ELF-1 (cell line): ENCODE results near the gene CPSF7.
"Not testable (repeated sequence)": the region's sequence is repeated elsewhere in the genome, so short reads cannot be mapped to it uniquely, and the experiment has no call there.

ENCODE experiments used
- DNase-seq: peaks from one replicate; pipeline ENCODE4 v3.0.0-alpha.2; 2016; ENCODE audit warnings: low read depth, low spot score

The CPSF7 gene

DNA sequence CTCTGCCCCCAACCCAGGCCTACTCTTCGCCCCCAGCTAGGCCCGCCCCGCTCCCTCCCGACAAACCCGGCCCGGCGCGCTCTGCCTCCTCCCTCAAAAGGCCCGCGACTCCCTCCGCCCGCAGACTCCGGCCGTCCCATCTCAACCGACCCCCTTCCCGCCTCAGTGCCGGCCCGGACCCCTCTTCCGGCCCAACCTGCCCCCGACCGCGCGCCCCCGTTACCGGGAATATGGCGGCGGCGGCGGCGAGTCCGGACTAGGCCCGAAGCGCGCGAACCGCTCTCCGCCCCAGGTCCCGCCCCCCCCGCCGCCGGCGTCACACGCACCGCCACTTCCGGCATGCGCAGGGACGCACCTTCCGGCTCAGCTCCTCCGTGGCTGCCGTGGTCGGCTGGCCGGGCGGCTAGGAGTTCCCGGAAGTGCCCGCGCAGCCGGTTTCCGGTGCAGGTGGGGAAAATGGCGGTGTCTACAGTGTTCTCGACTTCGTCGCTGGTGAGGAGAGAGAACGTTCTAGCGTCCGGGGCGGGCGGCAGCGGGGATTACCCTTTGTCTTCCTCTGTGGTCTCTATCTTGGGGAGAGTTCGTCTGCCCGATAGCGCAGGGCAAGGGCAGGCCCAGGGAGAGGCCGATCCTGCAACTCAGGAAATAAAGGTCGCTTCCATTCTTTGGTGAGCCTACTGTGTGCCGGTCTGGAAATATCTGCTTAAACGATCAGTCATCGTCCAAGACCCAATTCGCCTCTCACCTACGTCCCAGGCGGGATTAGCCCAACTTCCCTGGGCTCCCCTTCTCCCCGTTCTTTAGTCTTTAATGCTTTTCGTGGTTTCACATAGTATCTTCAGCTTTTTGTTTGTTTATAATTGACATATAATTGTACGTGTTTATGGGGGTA is at the start of gene CPSF7, which contains the start of gene SDHAF2:
CPSF7 (minus strand) TSS at position 285 of the 892 bp plus-strand sequence. CDS start 740 bp downstream, outside the sequence.
SDHAF2 (plus strand) TSS at position 434 of the 892 bp plus-strand sequence; CDS start at position 457, 23 bp downstream.
- DNase-seq = peak; percentile 96

GRCh38 chr11:61477727-61478148 is 48.0 kb upstream of the CPSF7 start:
- peak; percentile 80 for DNase-seq

- DNase-seq = no peak
Observed at GRCh38 chr11:61477126-61477525, 47.4 kb upstream of the CPSF7 start.

GRCh38 chr11:61476371-61476770 is 46.6 kb upstream of the CPSF7 start:
- no peak for DNase-seq

GRCh38 chr11:61475433-61475832 is 45.7 kb upstream of the CPSF7 start:
- DNase-seq = no peak

GRCh38 chr11:61474013-61474643 is 44.4 kb upstream of the CPSF7 start:
- DNase-seq = no peak

- DNase-seq = no peak
Observed at GRCh38 chr11:61473370-61474012, 43.7 kb upstream of the CPSF7 start.

DNA sequence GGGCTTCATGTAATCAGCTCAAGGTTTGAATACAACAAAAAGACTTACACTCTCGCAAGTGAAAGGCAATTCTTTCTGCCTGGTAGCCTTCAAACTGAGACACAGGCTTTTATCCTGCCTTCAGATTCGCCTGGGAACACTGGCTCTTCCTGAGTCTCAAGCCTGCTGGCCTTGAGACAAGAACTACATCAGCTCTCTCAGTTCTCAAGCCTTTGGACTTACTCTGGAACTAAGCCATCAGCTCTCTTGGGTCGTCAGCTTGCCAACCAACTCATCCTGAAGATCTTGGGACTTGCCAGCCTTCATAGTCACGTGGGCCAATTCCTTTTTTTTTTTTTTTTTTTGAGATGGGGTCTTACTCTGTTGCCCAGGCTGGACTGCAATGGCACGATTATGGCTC is 43.1 kb upstream of the CPSF7 start:
- no peak for DNase-seq

- DNase-seq = no peak
Observed at GRCh38 chr11:61472282-61472681, 42.5 kb upstream of the CPSF7 start.

GRCh38 chr11:61468002-61468401 is 38.2 kb upstream of the CPSF7 start:
- no peak for DNase-seq

- not testable (repeated sequence) for DNase-seq
Observed at GRCh38 chr11:61467602-61468001, 37.8 kb upstream of the CPSF7 start.

GRCh38 chr11:61460986-61461385 is 31.2 kb upstream of the CPSF7 start:
- DNase-seq = no peak

- no peak for DNase-seq
Observed at GRCh38 chr11:61460474-61460881, 30.7 kb upstream of the CPSF7 start.

- DNase-seq = no peak
Observed at GRCh38 chr11:61454520-61454919, 24.7 kb upstream of the CPSF7 start.

DNA sequence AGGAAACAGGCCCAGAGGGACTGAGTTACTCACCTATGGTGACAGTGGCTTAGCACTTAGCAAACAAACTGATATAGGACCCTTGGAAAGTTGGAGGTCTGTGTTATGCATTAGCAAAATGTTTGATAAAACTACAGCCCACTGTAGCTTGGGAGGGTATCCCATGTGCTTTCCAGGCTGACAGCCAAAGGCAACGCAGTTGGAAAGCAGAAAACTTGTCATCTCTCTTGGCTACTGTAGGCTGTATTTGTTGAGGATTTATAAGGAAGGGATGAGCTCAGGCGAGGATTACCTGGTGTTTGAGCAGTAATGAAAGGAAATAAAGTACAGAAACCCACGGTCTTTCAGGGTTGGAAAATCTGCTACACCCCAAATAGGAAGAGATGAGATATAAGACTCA is 23.9 kb upstream of the CPSF7 start:
- no peak for DNase-seq

GRCh38 chr11:61452825-61453224 is 23.1 kb upstream of the CPSF7 start:
- no peak for DNase-seq

- DNase-seq = no peak
Observed at GRCh38 chr11:61448552-61448927, 18.8 kb upstream of the CPSF7 start.

DNA sequence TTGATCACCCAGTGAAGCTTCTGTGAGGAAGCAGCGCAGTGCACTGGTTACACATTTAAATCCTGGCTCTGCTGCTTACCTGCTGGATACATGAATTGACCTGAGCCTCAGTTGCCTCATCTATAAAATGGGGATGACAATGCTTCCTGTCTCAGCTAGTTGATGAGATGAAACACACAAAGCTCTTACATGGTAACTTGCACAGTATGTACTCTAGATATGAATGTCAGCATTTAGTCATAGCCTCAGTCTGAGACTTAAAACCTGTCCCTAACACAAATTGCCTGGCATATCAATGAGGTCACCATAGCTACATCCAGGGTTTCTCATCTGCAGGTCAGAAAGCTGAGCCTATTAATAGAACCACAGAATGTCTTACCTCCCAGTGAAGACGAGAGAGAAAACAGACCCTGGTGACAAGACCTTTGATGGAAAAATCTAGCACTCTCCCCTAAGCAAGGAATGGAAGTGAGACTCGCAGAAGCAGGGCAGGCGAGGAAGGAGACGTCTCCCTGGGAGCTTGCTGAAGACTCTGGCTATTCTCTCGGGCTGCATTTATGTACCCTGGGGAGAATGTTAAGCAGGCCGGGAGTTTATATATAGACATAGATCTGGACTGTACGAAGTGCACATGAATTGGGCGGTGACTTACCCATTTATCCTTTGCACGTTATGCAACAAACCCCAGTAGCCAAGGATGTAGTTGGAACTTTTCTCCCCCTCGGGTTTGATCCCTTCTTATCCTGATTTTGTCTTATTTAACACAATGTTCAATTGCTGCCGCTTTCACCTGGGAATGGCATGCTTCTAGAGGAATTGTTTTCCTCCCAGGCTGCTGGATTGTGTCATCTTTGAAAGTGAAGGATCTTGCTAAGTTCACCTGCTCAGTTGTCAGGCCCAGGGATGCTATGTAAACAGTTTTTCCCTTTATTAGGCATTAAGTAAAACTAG is 18.1 kb upstream of the CPSF7 start:
- DNase-seq = no peak

DNA sequence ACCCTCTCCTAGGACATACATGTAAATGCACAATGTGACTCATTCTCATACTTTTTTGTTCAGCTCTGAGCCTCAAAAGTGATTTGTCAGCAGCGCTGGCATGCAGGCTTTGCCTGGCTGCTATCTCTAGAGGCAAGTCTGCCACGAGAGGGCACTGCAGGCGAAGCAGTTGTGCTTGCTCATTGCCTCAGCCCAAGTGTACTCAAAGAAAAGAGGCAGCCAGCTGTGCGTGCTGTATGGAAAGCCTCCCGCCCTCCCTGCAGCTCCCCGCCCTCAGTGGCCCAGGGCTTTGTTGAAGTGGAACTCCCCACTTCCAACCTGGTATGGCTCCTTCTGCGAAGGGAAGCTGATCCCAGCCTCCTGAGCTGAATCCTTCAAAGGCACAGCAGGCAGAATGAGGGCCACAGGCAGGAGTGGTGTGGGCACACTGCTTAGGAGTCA is 16.5 kb upstream of the CPSF7 start:
- DNase-seq = peak; percentile 93

- DNase-seq = no peak
Observed at GRCh38 chr11:61445516-61445915, 15.7 kb upstream of the CPSF7 start.

DNA sequence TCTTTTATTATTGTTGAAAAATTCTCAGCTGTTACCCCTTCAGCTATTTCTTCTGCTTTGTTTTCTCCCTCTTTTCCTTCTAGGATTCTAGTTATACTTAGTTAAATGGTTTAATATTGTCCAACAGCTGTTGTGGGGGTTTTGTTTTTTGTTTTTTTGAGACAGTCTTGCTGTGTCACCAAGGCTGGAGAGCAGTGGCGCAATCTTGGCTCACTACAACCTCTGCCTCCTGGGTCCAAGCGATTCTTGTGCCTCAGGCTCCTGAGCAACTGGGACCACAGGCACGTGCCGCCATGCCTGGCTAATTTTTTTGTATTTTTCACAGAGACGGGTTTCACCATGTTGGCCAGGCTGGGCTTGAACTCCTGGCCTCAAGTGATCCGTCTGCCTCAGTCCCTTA is 12.8 kb upstream of the CPSF7 start:
- no peak for DNase-seq
